SK-N-MC (cell line): Measurements from ENCODE around the gene SOS2.

ENCODE experiments used
- DNase-seq: peaks from one replicate; pipeline ENCODE4 v3.0.0-alpha.2; 2011; ENCODE audit warnings: low read depth, low spot score
- H3K27ac ChIP-seq: fragments of 200-600 bp; sonication (generic); 2 replicates; pipeline ENCODE4 v1.5.1; 2016; ENCODE audit warnings: mixed run types
- H3K36me3 ChIP-seq: fragments of 200-600 bp; sonication (generic); 2 replicates; pipeline ENCODE4 v1.6.1; 2017; ENCODE audit warnings: antibody characterized with exemption, low read length, mixed read lengths; ENCODE audit not compliant: insufficient read depth
- H3K4me3 ChIP-seq: fragments of 200-600 bp; sonication (generic); 2 replicates; pipeline ENCODE4 v1.5.1; 2016
- H3K9ac ChIP-seq: fragments of 200-600 bp; sonication (generic); 2 replicates; pipeline ENCODE4 v1.8.0; 2017; ENCODE audit warnings: mixed run types, mixed read lengths; ENCODE audit not compliant: insufficient read length
- H3K9me3 ChIP-seq: fragments of 200-600 bp; sonication (generic); 2 replicates; pipeline ENCODE4 v1.6.1; 2017; ENCODE audit warnings: low read depth, mild to moderate bottlenecking, antibody characterized with exemption, low read length, moderate library complexity, mixed read lengths
- EZH2 ChIP-seq: fragments of 200-600 bp; sonication (generic); IDR thresholded peaks from one replicate; pipeline ENCODE4 v1.6.1; 2017; ENCODE audit warnings: antibody characterized with exemption
- FOXP2 ChIP-seq: optimal IDR thresholded peaks from 2 replicates; pipeline ENCODE3; 2011; ENCODE audit warnings: mild to moderate bottlenecking, moderate library complexity; ENCODE audit not compliant: insufficient read depth; ENCODE audit errors: extremely low read length, control extremely low read depth
- POLR2AphosphoS5 ChIP-seq: IDR thresholded peaks from 2 replicates; pipeline ENCODE4 v1.6.1; 2012; ENCODE audit warnings: mild to moderate bottlenecking, low read depth, low read length, borderline replicate concordance

Gene SOS2

GRCh38 chr14:50103558-50103957 is 127.8 kb downstream of the SOS2 start:
- no peak overlapping the region for H3K9ac ChIP-seq
- TF ChIP-seq EZH2 (no peak), POLR2AphosphoS5 (no peak), FOXP2 (no peak)

GRCh38 chr14:50101417-50101816 is 130.0 kb downstream of the SOS2 start:
- Histone ChIP-seq H3K4me3 (no peak overlapping the region), H3K27ac (no peak overlapping the region), H3K36me3 (no peaks in the 10 kb centered on the region), H3K9me3 (no peaks in the 10 kb centered on the region), H3K9ac (no peak overlapping the region)
- TF ChIP-seq POLR2AphosphoS5 (no peak), FOXP2 (no peak)
- DNase-seq: no peak

More at GRCh38 chr14:50103558-50103957, 127.8 kb downstream of the SOS2 start:
- Histone ChIP-seq H3K9me3 (no peaks in the 10 kb centered on the region), H3K27ac (no peak overlapping the region), H3K36me3 (peaks cover 10% of the 10 kb centered on the region), H3K4me3 (no peak overlapping the region)
- no peak for DNase-seq

- no peak for DNase-seq
- no peaks in the 10 kb centered on the region for H3K36me3 ChIP-seq
- no peaks in the 10 kb centered on the region for H3K9me3 ChIP-seq
- no peak for TF ChIP-seq FOXP2
- no peak for TF ChIP-seq EZH2
- no peak for TF ChIP-seq POLR2AphosphoS5
- no peak overlapping the region for H3K4me3 ChIP-seq
- no peak overlapping the region for H3K27ac ChIP-seq
- no peak overlapping the region for H3K9ac ChIP-seq
Measured at GRCh38 chr14:50100805-50101204, 130.6 kb downstream of the SOS2 start.

- Histone ChIP-seq H3K9me3 (no peaks in the 10 kb centered on the region), H3K4me3 (no peak overlapping the region), H3K36me3 (no peaks in the 10 kb centered on the region), H3K27ac (no peak overlapping the region), H3K9ac (no peak overlapping the region)
- no peak for DNase-seq
- no peak for TF ChIP-seq POLR2AphosphoS5
- TF ChIP-seq FOXP2: no peak
- no peak for TF ChIP-seq EZH2
Measured at GRCh38 chr14:50099335-50099734, 132.0 kb downstream of the SOS2 start.

- TF ChIP-seq POLR2AphosphoS5: no peak
- no peaks in the 10 kb centered on the region for H3K9me3 ChIP-seq
- no peaks in the 10 kb centered on the region for H3K36me3 ChIP-seq
- H3K4me3 ChIP-seq: no peak overlapping the region
- H3K27ac ChIP-seq: no peak overlapping the region
- no peak overlapping the region for H3K9ac ChIP-seq
- DNase-seq: no peak
Measured at GRCh38 chr14:50095895-50096294, 135.5 kb downstream of the SOS2 start.

GRCh38 chr14:50094056-50094755 is 137.2 kb downstream of the SOS2 start:
- H3K9ac ChIP-seq: no peak overlapping the region
- no peaks in the 10 kb centered on the region for H3K36me3 ChIP-seq
- TF ChIP-seq EZH2 (no peak), FOXP2 (no peak), POLR2AphosphoS5 (no peak)
- H3K9me3 ChIP-seq: no peaks in the 10 kb centered on the region
- no peak overlapping the region for H3K4me3 ChIP-seq
- DNase-seq: no peak
- H3K27ac ChIP-seq: no peak overlapping the region

GRCh38 chr14:50093496-50093895 is 137.9 kb downstream of the SOS2 start:
- TF ChIP-seq EZH2: no peak
- TF ChIP-seq POLR2AphosphoS5: no peak
- TF ChIP-seq FOXP2: no peak
- DNase-seq: no peak
- Histone ChIP-seq H3K36me3 (no peaks in the 10 kb centered on the region), H3K27ac (no peak overlapping the region), H3K9me3 (no peaks in the 10 kb centered on the region), H3K4me3 (no peak overlapping the region), H3K9ac (no peak overlapping the region)

- Histone ChIP-seq H3K9ac (no peak overlapping the region), H3K36me3 (no peaks in the 10 kb centered on the region), H3K4me3 (no peak overlapping the region), H3K9me3 (no peaks in the 10 kb centered on the region), H3K27ac (no peak overlapping the region)
- DNase-seq: no peak
- no peak for TF ChIP-seq POLR2AphosphoS5
- no peak for TF ChIP-seq FOXP2
- TF ChIP-seq EZH2: no peak
Measured at GRCh38 chr14:50092006-50092555, 139.3 kb downstream of the SOS2 start.

GRCh38 chr14:50091240-50091913 is 140.0 kb downstream of the SOS2 start:
- no peaks in the 10 kb centered on the region for H3K9me3 ChIP-seq
- no peak for DNase-seq
- H3K36me3 ChIP-seq: no peaks in the 10 kb centered on the region
- H3K4me3 ChIP-seq: no peak overlapping the region
- TF ChIP-seq POLR2AphosphoS5 (no peak), FOXP2 (no peak), EZH2 (no peak)
- no peak overlapping the region for H3K9ac ChIP-seq
- no peak overlapping the region for H3K27ac ChIP-seq
